Measurements from ENCODE around the gene PGA4. TPM values are rescaled to one million over a fixed set of nuclear protein-coding genes. Genes with fewer than 3 reads are reported as not detected.

Gene PGA4
- total and polyA plus RNA-seq, 2 of the 8 experiments (the other 6 are each of a cell fraction or from before 2014, with no cell fraction given), result 1.3 TPM; not detected in 1

DNA sequence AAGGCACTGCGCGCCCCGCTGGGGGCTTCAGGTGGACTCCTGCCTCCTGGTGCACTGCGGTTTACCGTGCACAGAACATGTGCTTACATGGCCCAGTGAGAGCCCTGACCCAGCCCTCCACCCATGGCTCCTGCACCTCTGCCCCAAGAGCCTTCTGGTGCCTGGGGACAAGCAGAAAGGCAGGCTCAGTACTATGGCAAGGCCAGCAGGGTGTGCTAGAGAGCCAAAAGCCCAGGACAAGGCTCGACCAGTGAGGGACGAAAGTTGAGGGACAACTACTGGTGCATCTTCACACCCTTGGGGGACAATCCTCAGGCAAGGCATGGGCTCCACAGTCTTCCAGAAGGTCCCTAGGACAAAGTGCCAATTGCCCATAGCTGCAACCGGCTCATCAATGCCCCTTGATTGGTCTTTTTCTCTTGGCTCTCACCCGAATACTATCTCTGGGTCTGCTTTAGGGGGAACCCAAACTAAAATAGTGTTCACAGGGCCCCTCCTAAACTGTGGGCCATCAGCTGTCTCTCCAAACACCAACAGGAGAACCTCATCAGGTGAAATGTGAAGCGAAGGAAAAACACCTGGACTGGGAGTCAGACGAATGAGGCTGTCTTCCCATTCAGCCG, 32.4 kb downstream of the PGA4 start:
- H3K4me1 ChIP-seq (replicated peaks in 1 of 4; ENCODE audit: control insufficient read depth in 3 of 4, insufficient read depth in 4 of 4, low read length in 3 of 4), result no peaks in the 10 kb centered on the region; a peak in 1 of 7 replicates
- H2BK12ac ChIP-seq (ENCODE audit: low read depth, low read length), result no peak overlapping the region
- H3K27me3 ChIP-seq (replicated peaks in 1 of 4; ENCODE audit: control insufficient read depth in 3 of 4, extremely low read depth in 1 of 4, insufficient read depth in 3 of 4, low read length in 3 of 4), result no peaks in the 10 kb centered on the region; a peak in 1 of 7 replicates
- H2AFZ ChIP-seq (ENCODE audit: low read length), result no peak overlapping the region
- no peaks in the 10 kb centered on the region for H3K79me1 ChIP-seq (ENCODE audit: low read depth, low read length)
- peak; percentile 82 for FAIRE-seq
- no peak overlapping the region for H3K14ac ChIP-seq (ENCODE audit: insufficient read length)
- no peak overlapping the region for H2AK5ac ChIP-seq (ENCODE audit: low read depth, low read length)
- no peak overlapping the region for H2BK20ac ChIP-seq (ENCODE audit: low read length)
- H3K4ac ChIP-seq (replicated peaks; ENCODE audit: insufficient read length, low read depth, low read length), result no peak overlapping the region
- no peak overlapping the region for H3K56ac ChIP-seq (replicated peaks; ENCODE audit: insufficient read length, low read depth, low read length)
- no peaks in the 10 kb centered on the region for H3K36me3 ChIP-seq (ENCODE audit: control insufficient read depth in 2 of 4, insufficient read depth in 4 of 4, low read length in 3 of 4)
- H3K4me2 ChIP-seq (ENCODE audit: insufficient read depth in 1 of 2, low read depth in 2 of 2, low read length in 2 of 2), result no peak overlapping the region
- no peaks in the 10 kb centered on the region for H3K9me3 ChIP-seq (ENCODE audit: insufficient read depth in 2 of 2, low read depth in 1 of 2, low read length in 1 of 2)
- H4K5ac ChIP-seq (ENCODE audit: insufficient read length, low read depth, low read length), result no peak overlapping the region
- H3K79me2 ChIP-seq (ENCODE audit: control insufficient read depth in 1 of 2, insufficient read depth in 2 of 2, low read length in 2 of 2), result no peaks in the 10 kb centered on the region
- no peak overlapping the region for H4K91ac ChIP-seq (replicated peaks; ENCODE audit: insufficient read length, low read length)
- H3K23ac ChIP-seq (ENCODE audit: insufficient read length), result no peak overlapping the region
- H3K4me3 ChIP-seq (ENCODE audit: extremely low read depth in 1 of 4, insufficient read depth in 2 of 4, low read depth in 3 of 4, low read length in 4 of 4), result no peak overlapping the region
- H4K8ac ChIP-seq (ENCODE audit: extremely low read depth, insufficient read depth, low read length), result no peak overlapping the region
- no peak overlapping the region for H2BK15ac ChIP-seq (ENCODE audit: low read length)
- no peak overlapping the region for H3K18ac ChIP-seq (ENCODE audit: extremely low read depth, low read length)
- H3K27ac ChIP-seq (ENCODE audit: low read depth, low read length), result no peak overlapping the region
- no peak overlapping the region for H2BK120ac ChIP-seq (replicated peaks; ENCODE audit: low read depth, low read length)
- no peak overlapping the region for H3K9ac ChIP-seq (replicated peaks in 1 of 4; ENCODE audit: extremely low read depth in 1 of 4, low read depth in 3 of 4, low read length in 3 of 4)
- CTCF ChIA-PET (ENCODE audit: partially characterized antibody), result interaction anchor here (0.7 to 2.7 kb wide), 28 partner anchors 10 to 455 kb away, joined by 3 to 32 read pairs (median 4); partner anchors contain the start of genes TMEM216 and VWCE
- DNase-seq (ENCODE audit: low read depth in 1 of 2, low spot score in 2 of 2), result peak; percentile 38 to 89
- no peaks in the 10 kb centered on the region for H3K23me2 ChIP-seq (ENCODE audit: low read depth, low read length)
- H2BK5ac ChIP-seq (ENCODE audit: low read depth, low read length), result no peak overlapping the region
- POLR2A ChIA-PET (ENCODE audit: partially characterized antibody), result interaction anchor here (0.9 to 1.4 kb wide), 4 partner anchors 10 to 108 kb away, joined by 3 to 6 read pairs (median 4); partner anchors contain the start of genes CYB561A3 and TMEM138
- WGBS, 2 experiments (ENCODE audit: extremely low coverage in 1 of 2, insufficient coverage in 1 of 2, insufficient read length in 1 of 2, insufficient replicate concordance in 2 of 2, low coverage in 1 of 2, low lambda C conversion rate in 2 of 2, missing lambda C conversion rate in 1 of 2), result 69% methylated on average over 12 of the region's 12 CpGs; no CpG with 5 or more reads in 1 of the 2 experiments
- H4K20me1 ChIP-seq (replicated peaks in 1 of 2; ENCODE audit: control insufficient read depth in 1 of 2, insufficient read depth in 2 of 2, low read length in 2 of 2), result no peaks in the 10 kb centered on the region
- TF ChIP-seq POLR2AphosphoS5 (IDR thresholded peaks at IDR 0.05; ENCODE audit: low read depth, low read length) (no peak), CBX8 (IDR thresholded peaks at IDR 0.05; ENCODE audit: borderline replicate concordance, low read depth, low read length) (no peak), FOSL1 (IDR thresholded peaks at IDR 0.05; ENCODE audit: insufficient read depth, low read depth, low read length) (no peak), TCF12 (IDR thresholded peaks at IDR 0.05; ENCODE audit: low read depth, low read length) (no peak), JUND (IDR thresholded peaks at IDR 0.05; ENCODE audit: low read length) (0 out of 2 replicates have a peak, but pooled peaks have one; percentile 7), CHD2 (IDR thresholded peaks at IDR 0.05; ENCODE audit: low read length) (no peak), NANOG (IDR thresholded peaks at IDR 0.05; ENCODE audit: insufficient read depth, low read depth, low read length, poor library complexity, severe bottlenecking) (no peak), RAD21 (IDR thresholded peaks at IDR 0.05 in 1 of 2, conservative IDR thresholded peaks at IDR 0.05 in 1 of 2; ENCODE audit: low read depth in 2 of 2, low read length in 2 of 2) (peak; percentile 66 to 84), SP4 (IDR thresholded peaks at IDR 0.05; ENCODE audit: low read length) (no peak)
- TF ChIP-seq, protein P1, sequence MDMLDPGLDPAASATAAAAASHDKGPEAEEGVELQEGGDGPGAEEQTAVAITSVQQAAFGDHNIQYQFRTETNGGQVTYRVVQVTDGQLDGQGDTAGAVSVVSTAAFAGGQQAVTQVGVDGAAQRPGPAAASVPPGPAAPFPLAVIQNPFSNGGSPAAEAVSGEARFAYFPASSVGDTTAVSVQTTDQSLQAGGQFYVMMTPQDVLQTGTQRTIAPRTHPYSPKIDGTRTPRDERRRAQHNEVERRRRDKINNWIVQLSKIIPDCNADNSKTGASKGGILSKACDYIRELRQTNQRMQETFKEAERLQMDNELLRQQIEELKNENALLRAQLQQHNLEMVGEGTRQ (IDR thresholded peaks at IDR 0.05; ENCODE audit: low read length), result no peak
- TF ChIP-seq, protein P2, sequence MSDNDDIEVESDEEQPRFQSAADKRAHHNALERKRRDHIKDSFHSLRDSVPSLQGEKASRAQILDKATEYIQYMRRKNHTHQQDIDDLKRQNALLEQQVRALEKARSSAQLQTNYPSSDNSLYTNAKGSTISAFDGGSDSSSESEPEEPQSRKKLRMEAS (IDR thresholded peaks at IDR 0.05), result 0 out of 2 replicates have a peak, but pooled peaks have one; percentile 12
